CD4-positive, alpha-beta T cell treated with Interferon gamma for 1 hour (primary cell): ENCODE data around the gene CYB5RL.

Experiments used
- DNase-seq: peaks from one replicate; pipeline ENCODE4 v3.0.0-alpha.2; 2020

CYB5RL gene

DNA sequence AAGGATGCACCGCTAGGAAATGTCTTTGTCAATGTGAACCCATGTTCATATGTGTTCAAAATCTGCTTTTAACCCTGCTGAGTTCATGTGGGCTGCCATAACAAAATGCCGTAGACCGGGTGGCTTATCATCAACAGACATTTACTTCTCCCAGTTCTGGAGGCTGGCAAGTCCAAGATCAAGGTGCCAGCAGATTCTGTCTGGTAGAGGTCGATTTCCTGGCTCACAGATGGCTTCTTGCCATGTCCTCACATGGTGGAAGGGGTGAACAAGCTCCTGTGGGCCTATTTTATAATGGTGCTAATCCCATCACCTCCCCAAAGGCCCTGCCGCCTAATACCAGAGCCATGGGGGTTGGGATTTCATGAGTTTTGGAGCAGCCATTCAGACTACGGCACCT lies 42.4 kb downstream of the CYB5RL start:
- no peak for DNase-seq

DNA sequence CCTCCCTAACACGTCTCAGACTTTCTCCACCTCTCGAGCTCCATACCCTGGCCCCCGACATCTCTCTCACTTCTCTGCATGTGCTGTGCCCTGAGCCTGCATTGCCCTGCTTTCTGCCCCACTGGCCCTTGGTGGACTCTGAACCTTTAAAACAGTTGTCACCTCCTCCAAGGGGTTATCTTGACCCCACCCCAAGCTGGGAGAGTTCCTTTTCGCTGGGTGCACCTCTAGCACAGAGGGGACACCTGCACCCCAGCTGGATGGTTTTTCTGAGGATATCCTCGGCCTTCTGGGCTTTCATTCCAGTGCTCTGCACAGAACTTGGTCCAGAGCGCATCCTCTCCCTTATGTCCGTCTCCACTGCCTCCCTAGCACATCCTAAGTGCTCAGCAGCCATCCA lies 42.8 kb downstream of the CYB5RL start:
- DNase-seq = no peak

DNA sequence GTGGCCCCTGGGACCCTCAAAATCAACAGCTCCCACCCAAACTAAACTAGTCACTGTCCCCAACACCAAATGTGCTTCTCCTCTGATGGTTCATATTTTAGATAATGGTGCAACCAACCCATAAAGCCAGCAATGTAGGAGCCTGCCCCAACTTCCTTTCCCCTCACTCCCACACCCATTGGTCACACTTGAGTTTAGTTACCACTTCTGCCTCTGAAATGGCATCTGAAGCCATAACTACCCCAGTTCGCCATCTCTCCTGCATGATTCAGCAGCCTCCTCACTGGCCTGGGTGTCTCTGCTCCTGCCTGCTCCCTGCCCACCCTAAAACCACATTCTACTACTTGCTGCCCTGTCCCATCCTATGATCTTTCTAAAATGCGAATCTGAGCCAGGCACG lies 43.6 kb downstream of the CYB5RL start:
- DNase-seq = no peak

- no peak for DNase-seq
Measured at GRCh38 chr1:54153535-54154439, 46.0 kb downstream of the CYB5RL start.

DNA sequence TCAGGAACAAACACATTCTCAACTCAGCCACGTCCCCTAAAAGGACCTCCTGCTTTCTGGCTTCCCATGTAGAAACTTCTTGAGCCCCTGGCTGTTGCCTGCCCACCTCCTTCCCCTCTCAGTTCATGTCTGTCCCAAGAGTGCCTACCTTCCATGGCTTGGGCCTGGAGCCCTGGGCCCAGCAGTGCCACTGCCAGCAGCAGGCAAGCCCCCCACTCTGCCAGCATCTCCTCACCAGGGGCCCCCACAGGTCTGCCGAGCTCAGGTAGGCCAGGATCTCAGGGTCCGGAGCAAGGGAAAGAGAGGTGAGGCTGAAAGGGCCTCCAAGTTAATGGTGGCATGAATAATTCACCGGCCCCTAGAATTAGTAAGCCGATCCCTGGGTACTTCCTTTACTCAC lies 47.1 kb downstream of the CYB5RL start, which contains the start of gene CDCP2:
Gene CDCP2 (minus strand): TSS at position 305 of the 400 bp plus-strand sequence. CDS start 78 bp downstream, at position 227.
- no peak for DNase-seq

DNA sequence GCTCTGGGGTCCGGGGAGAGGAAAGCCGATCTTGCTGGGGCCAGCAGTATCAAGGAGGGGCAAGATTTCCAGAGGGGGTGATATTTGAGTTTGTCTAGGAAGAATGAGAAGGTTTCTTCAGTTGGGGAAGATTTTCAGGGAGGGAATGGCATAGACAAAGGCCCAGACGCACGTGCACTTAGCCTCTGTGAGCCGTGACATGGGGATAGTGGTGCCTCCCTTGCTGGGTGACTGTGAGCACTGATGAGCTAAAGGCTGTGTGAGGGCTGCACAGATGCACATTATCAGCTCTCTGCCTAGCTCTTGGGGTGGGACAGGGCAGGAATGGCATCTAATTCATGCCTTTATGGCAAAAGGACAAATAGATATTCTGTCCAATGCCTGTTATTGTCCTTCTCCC lies 48.8 kb downstream of the CYB5RL start:
- no peak for DNase-seq
